ENCODE measurements around the gene SYNE1.

The SYNE1 gene

GRCh38 chr6:152273002-152273401, 364.2 kb downstream of the SYNE1 start:
- no peak for DNase-seq (ENCODE audit: low read depth)

- DNase-seq (ENCODE audit: low read depth): no peak
Observed at GRCh38 chr6:152272486-152272885, 364.7 kb downstream of the SYNE1 start.

- DNase-seq (ENCODE audit: low read depth): no peak
Observed at GRCh38 chr6:152271776-152272464, 365.2 kb downstream of the SYNE1 start.

GRCh38 chr6:152270301-152270925, 366.7 kb downstream of the SYNE1 start:
- DNase-seq (ENCODE audit: low read depth): no peak

GRCh38 chr6:152268846-152269442, 368.2 kb downstream of the SYNE1 start:
- no peak for DNase-seq (ENCODE audit: low read depth)

GRCh38 chr6:152267967-152268845, 369.0 kb downstream of the SYNE1 start:
- no peak for DNase-seq (ENCODE audit: low read depth)

- no peak for DNase-seq (ENCODE audit: low read depth)
Observed at GRCh38 chr6:152265651-152266050, 371.5 kb downstream of the SYNE1 start.

- DNase-seq (ENCODE audit: low read depth): no peak
Observed at GRCh38 chr6:152263582-152263981, 373.6 kb downstream of the SYNE1 start.

- no peak for DNase-seq (ENCODE audit: low read depth)
Observed at GRCh38 chr6:152261179-152261578, 376.0 kb downstream of the SYNE1 start.

GRCh38 chr6:152259234-152259633, 377.9 kb downstream of the SYNE1 start:
- DNase-seq (ENCODE audit: low read depth): no peak

GRCh38 chr6:152257581-152257980, 379.6 kb downstream of the SYNE1 start:
- no peak for DNase-seq (ENCODE audit: low read depth)

- no peak for DNase-seq (ENCODE audit: low read depth)
Observed at GRCh38 chr6:152250127-152250526, 387.0 kb downstream of the SYNE1 start.

GRCh38 chr6:152248980-152249379, 388.2 kb downstream of the SYNE1 start:
- DNase-seq (ENCODE audit: low read depth): no peak

GRCh38 chr6:152246554-152247337, 390.4 kb downstream of the SYNE1 start:
- DNase-seq (ENCODE audit: low read depth): no peak

GRCh38 chr6:152244998-152245630, 392.0 kb downstream of the SYNE1 start:
- no peak for DNase-seq (ENCODE audit: low read depth)

GRCh38 chr6:152241013-152241766, 396.0 kb downstream of the SYNE1 start:
- DNase-seq (ENCODE audit: low read depth): no peak

GRCh38 chr6:152240436-152240835, 396.7 kb downstream of the SYNE1 start:
- no peak for DNase-seq (ENCODE audit: low read depth)

GRCh38 chr6:152236370-152237097, 400.6 kb downstream of the SYNE1 start:
- no peak for DNase-seq (ENCODE audit: low read depth)

- DNase-seq (ENCODE audit: low read depth): no peak
Observed at GRCh38 chr6:152233547-152234320, 403.4 kb downstream of the SYNE1 start.

Data from activated T-cell treated with anti-CD3 and anti-CD28 coated beads for 1 hour (primary cell).